Measurements from ENCODE around the gene CA9. TPM values are rescaled to one million over a fixed set of nuclear protein-coding genes. Genes with fewer than 3 reads are reported as not detected.

The CA9 gene
- total and polyA plus RNA-seq, 7 experiments from 2014 or later, result 0.36 TPM; not detected in 6

- no peak for ATAC-seq
- peaks cover 0 to 12% (median 0%) of the 10 kb centered on the region in 3 experiments for H3K36me3 ChIP-seq (ENCODE audit: control insufficient read depth in 2 of 3, insufficient read depth in 3 of 3, low read length in 3 of 3)
- no peak overlapping the region for H3K27ac Mint-ChIP-seq
- peaks cover 0 to 12% (median under 1%) of the 10 kb centered on the region in 5 donors for H3K27me3 Mint-ChIP-seq
- peaks cover 0 to 4% (median 0%) of the 10 kb centered on the region in 5 donors for H3K36me3 Mint-ChIP-seq
- H3K4me3 ChIP-seq (ENCODE audit: low read length), result no peak overlapping the region
- no peak overlapping the region for H3K4me3 Mint-ChIP-seq
- H3K27ac ChIP-seq (ENCODE audit: low read depth, low read length), result no peak overlapping the region
- H3K9me3 ChIP-seq (ENCODE audit: control insufficient read depth in 2 of 3, low read length in 3 of 3), result no peaks in the 10 kb centered on the region
- H3K9me3 Mint-ChIP-seq, result no peaks in the 10 kb centered on the region
- H3K4me1 Mint-ChIP-seq, result peaks cover 1 to 8% (median 6%) of the 10 kb centered on the region in 7 donors
- CTCF ChIA-PET, result no interaction called here
- H3K4me1 ChIP-seq (ENCODE audit: control insufficient read depth in 2 of 2, insufficient read depth in 2 of 2, low read length in 2 of 2), result no peaks in the 10 kb centered on the region
- no peaks in the 10 kb centered on the region for H3K27me3 ChIP-seq (ENCODE audit: control insufficient read depth in 2 of 2, insufficient read depth in 2 of 2, low read length in 2 of 2)
- POLR2A ChIA-PET, result no interaction called here
- intact Hi-C loops (cut with micrococcal nuclease), result no loop called here
- DNase-seq, result no peak
These were observed 7.7 kb downstream of the CA9 start for GRCh38 chr9:35681341-35682002.

- POLR2A ChIA-PET, result no interaction called here
- ATAC-seq, result no peak
These were observed 8.3 kb downstream of the CA9 start for GRCh38 chr9:35682051-35682450.

GRCh38 chr9:35682520-35683315, 9.0 kb downstream of the CA9 start:
- Mint-ChIP-seq H3K36me3 (peaks cover 0 to 4% (median 0%) of the 10 kb centered on the region in 5 donors), H3K27me3 (peaks cover 0 to 4% (median 0%) of the 10 kb centered on the region in 5 donors), H3K4me1 (peaks cover 0 to 12% (median 4%) of the 10 kb centered on the region in 7 donors), H3K27ac (peak overlapping the region in 3 of 9 donors; percentile 6 to 78 (median 43)), H3K9me3 (no peaks in the 10 kb centered on the region), H3K4me3 (no peak overlapping the region)
- no peak for DNase-seq
- ChIA-PET CTCF (interaction anchor here (1.0 to 1.6 kb wide), 2 partner anchors 12 to 21 kb away, joined by 5 to 6 read pairs; no protein-coding TSS in a partner anchor), POLR2A (interaction anchor here (0.7 kb wide), 1 partner anchor 65 kb away, joined by 3 read pairs; no protein-coding TSS in a partner anchor)
- Histone ChIP-seq H3K4me3 (ENCODE audit: low read length) (no peak overlapping the region), H3K27me3 (ENCODE audit: control insufficient read depth in 2 of 2, insufficient read depth in 2 of 2, low read length in 2 of 2) (no peaks in the 10 kb centered on the region), H3K36me3 (ENCODE audit: control insufficient read depth in 2 of 3, insufficient read depth in 3 of 3, low read length in 3 of 3) (peaks cover 0 to 12% (median 0%) of the 10 kb centered on the region in 3 experiments), H3K9me3 (ENCODE audit: control insufficient read depth in 2 of 3, low read length in 3 of 3) (no peaks in the 10 kb centered on the region), H3K27ac (ENCODE audit: low read depth, low read length) (no peak overlapping the region), H3K4me1 (ENCODE audit: control insufficient read depth in 2 of 2, insufficient read depth in 2 of 2, low read length in 2 of 2) (no peaks in the 10 kb centered on the region)
- intact Hi-C loops (cut with micrococcal nuclease), result no loop called here
- ATAC-seq, result no peak

More at GRCh38 chr9:35682051-35682450, 8.3 kb downstream of the CA9 start:
- no peaks in the 10 kb centered on the region for H3K9me3 Mint-ChIP-seq
- peaks cover 0 to 9% (median 2%) of the 10 kb centered on the region in 7 donors for H3K4me1 Mint-ChIP-seq
- CTCF ChIA-PET, result interaction anchor here (1.0 kb wide), 1 partner anchor 13 kb away, joined by 6 read pairs; no protein-coding TSS in a partner anchor
- DNase-seq, result no peak
- Histone ChIP-seq H3K4me3 (ENCODE audit: low read length) (no peak overlapping the region), H3K27ac (ENCODE audit: low read depth, low read length) (no peak overlapping the region), H3K27me3 (ENCODE audit: control insufficient read depth in 2 of 2, insufficient read depth in 2 of 2, low read length in 2 of 2) (no peaks in the 10 kb centered on the region), H3K36me3 (ENCODE audit: control insufficient read depth in 2 of 3, insufficient read depth in 3 of 3, low read length in 3 of 3) (peaks cover 0 to 12% (median 0%) of the 10 kb centered on the region in 3 experiments), H3K9me3 (ENCODE audit: control insufficient read depth in 2 of 3, low read length in 3 of 3) (no peaks in the 10 kb centered on the region), H3K4me1 (ENCODE audit: control insufficient read depth in 2 of 2, insufficient read depth in 2 of 2, low read length in 2 of 2) (no peaks in the 10 kb centered on the region)
- intact Hi-C loops (cut with micrococcal nuclease), result no loop called here
- peak overlapping the region in 1 of 9 donors; percentile 6 for H3K27ac Mint-ChIP-seq
- H3K36me3 Mint-ChIP-seq, result peaks cover 0 to 4% (median 0%) of the 10 kb centered on the region in 5 donors
- H3K27me3 Mint-ChIP-seq, result peaks cover 0 to 9% (median 0%) of the 10 kb centered on the region in 5 donors
- no peak overlapping the region for H3K4me3 Mint-ChIP-seq

- Histone ChIP-seq H3K4me1 (ENCODE audit: control insufficient read depth in 2 of 2, insufficient read depth in 2 of 2, low read length in 2 of 2) (no peaks in the 10 kb centered on the region), H3K27ac (ENCODE audit: low read depth, low read length) (no peak overlapping the region), H3K4me3 (ENCODE audit: low read length) (no peak overlapping the region), H3K9me3 (ENCODE audit: control insufficient read depth in 2 of 3, low read length in 3 of 3) (no peaks in the 10 kb centered on the region), H3K36me3 (ENCODE audit: control insufficient read depth in 2 of 3, insufficient read depth in 3 of 3, low read length in 3 of 3) (peaks cover 0 to 12% (median 0%) of the 10 kb centered on the region in 3 experiments), H3K27me3 (ENCODE audit: control insufficient read depth in 2 of 2, insufficient read depth in 2 of 2, low read length in 2 of 2) (no peaks in the 10 kb centered on the region)
- no peak for DNase-seq
- Mint-ChIP-seq H3K9me3 (no peaks in the 10 kb centered on the region), H3K27ac (peak overlapping the region in 1 of 9 donors; percentile 78), H3K4me1 (peaks cover 0 to 12% (median 4%) of the 10 kb centered on the region in 7 donors), H3K4me3 (no peak overlapping the region), H3K36me3 (peaks cover 0 to 4% (median 0%) of the 10 kb centered on the region in 5 donors), H3K27me3 (peaks cover 0 to 4% (median 0%) of the 10 kb centered on the region in 5 donors)
- CTCF ChIA-PET, result interaction anchor here (0.9 to 1.6 kb wide), 3 partner anchors 14 to 37 kb away, joined by 3 to 5 read pairs (median 3); no protein-coding TSS in a partner anchor
- intact Hi-C loops (cut with micrococcal nuclease), result no loop called here
- ATAC-seq, result no peak
- POLR2A ChIA-PET, result interaction anchor here (0.7 kb wide), 1 partner anchor 64 kb away, joined by 3 read pairs; no protein-coding TSS in a partner anchor
These were observed 9.6 kb downstream of the CA9 start for GRCh38 chr9:35683323-35683722.

GRCh38 chr9:35684921-35685320, 11.2 kb downstream of the CA9 start:
- H3K27me3 Mint-ChIP-seq, result peaks cover 0 to 2% (median 0%) of the 10 kb centered on the region in 5 donors
- intact Hi-C loops (cut with micrococcal nuclease), result no loop called here
- no peak overlapping the region for H3K4me3 Mint-ChIP-seq
- Histone ChIP-seq H3K4me3 (ENCODE audit: low read length) (no peak overlapping the region), H3K27ac (ENCODE audit: low read depth, low read length) (no peak overlapping the region), H3K36me3 (ENCODE audit: control insufficient read depth in 2 of 3, insufficient read depth in 3 of 3, low read length in 3 of 3) (peaks cover 0 to 12% (median 0%) of the 10 kb centered on the region in 3 experiments), H3K9me3 (ENCODE audit: control insufficient read depth in 2 of 3, low read length in 3 of 3) (no peaks in the 10 kb centered on the region), H3K27me3 (ENCODE audit: control insufficient read depth in 2 of 2, insufficient read depth in 2 of 2, low read length in 2 of 2) (no peaks in the 10 kb centered on the region), H3K4me1 (ENCODE audit: control insufficient read depth in 2 of 2, insufficient read depth in 2 of 2, low read length in 2 of 2) (no peaks in the 10 kb centered on the region)
- H3K4me1 Mint-ChIP-seq, result peaks cover 5 to 21% (median 13%) of the 10 kb centered on the region in 7 donors
- H3K36me3 Mint-ChIP-seq, result peaks cover 0 to 4% (median 0%) of the 10 kb centered on the region in 5 donors
- DNase-seq, result no peak
- no peak for ATAC-seq
- CTCF ChIA-PET, result interaction anchor here (1.5 kb wide), 1 partner anchor 11 kb away, joined by 7 read pairs; no protein-coding TSS in a partner anchor
- POLR2A ChIA-PET, result no interaction called here
- H3K27ac Mint-ChIP-seq, result no peak overlapping the region
- no peaks in the 10 kb centered on the region for H3K9me3 Mint-ChIP-seq

- no peaks in the 10 kb centered on the region for H3K27me3 ChIP-seq (ENCODE audit: control insufficient read depth in 2 of 2, insufficient read depth in 2 of 2, low read length in 2 of 2)
- intact Hi-C loops (cut with micrococcal nuclease), result no loop called here
- no peak overlapping the region for H3K4me3 Mint-ChIP-seq
- peaks cover 0 to 12% (median 0%) of the 10 kb centered on the region in 3 experiments for H3K36me3 ChIP-seq (ENCODE audit: control insufficient read depth in 2 of 3, insufficient read depth in 3 of 3, low read length in 3 of 3)
- no peaks in the 10 kb centered on the region for H3K9me3 ChIP-seq (ENCODE audit: control insufficient read depth in 2 of 3, low read length in 3 of 3)
- ATAC-seq (no peak), DNase-seq (no peak)
- no peak overlapping the region for H3K27ac Mint-ChIP-seq
- no peaks in the 10 kb centered on the region for H3K9me3 Mint-ChIP-seq
- no peak overlapping the region for H3K4me3 ChIP-seq (ENCODE audit: low read length)
- CTCF ChIA-PET, result no interaction called here
- peaks cover 5 to 21% (median 13%) of the 10 kb centered on the region in 7 donors for H3K4me1 Mint-ChIP-seq
- peaks cover 0 to 4% (median 0%) of the 10 kb centered on the region in 5 donors for H3K36me3 Mint-ChIP-seq
- H3K4me1 ChIP-seq (ENCODE audit: control insufficient read depth in 2 of 2, insufficient read depth in 2 of 2, low read length in 2 of 2), result no peaks in the 10 kb centered on the region
- H3K27ac ChIP-seq (ENCODE audit: low read depth, low read length), result no peak overlapping the region
- POLR2A ChIA-PET, result no interaction called here
- H3K27me3 Mint-ChIP-seq, result peaks cover 0 to 2% (median 0%) of the 10 kb centered on the region in 5 donors
These were observed 11.8 kb downstream of the CA9 start for GRCh38 chr9:35685506-35685905.

Data from naive thymus-derived CD4-positive, alpha-beta T cell (primary cell).